ENCODE results near the gene ADAMTS7.

ADAMTS7 gene

GRCh38 chr15:78838489-78838888, 27.2 kb upstream of the ADAMTS7 start:
- Mint-ChIP-seq H3K4me1 (ENCODE audit: low read depth) (no peaks in the 10 kb centered on the region), H3K27ac (no peak overlapping the region), H3K36me3 (no peaks in the 10 kb centered on the region)

GRCh38 chr15:78837543-78837942, 26.3 kb upstream of the ADAMTS7 start:
- Mint-ChIP-seq H3K9me3 (ENCODE audit: low read depth) (no peaks in the 10 kb centered on the region), H3K36me3 (no peaks in the 10 kb centered on the region)

More at GRCh38 chr15:78838489-78838888, 27.2 kb upstream of the ADAMTS7 start:
- H3K4me3 Mint-ChIP-seq = no peak overlapping the region
- no peaks in the 10 kb centered on the region for H3K9me3 Mint-ChIP-seq (ENCODE audit: low read depth)
- peaks cover 2% of the 10 kb centered on the region for H3K27me3 Mint-ChIP-seq

GRCh38 chr15:78837131-78837530, 25.9 kb upstream of the ADAMTS7 start:
- H3K27ac Mint-ChIP-seq = no peak overlapping the region
- H3K27me3 Mint-ChIP-seq = peaks cover 2% of the 10 kb centered on the region
- H3K36me3 Mint-ChIP-seq = no peaks in the 10 kb centered on the region
- H3K4me1 Mint-ChIP-seq (ENCODE audit: low read depth) = no peaks in the 10 kb centered on the region
- no peak overlapping the region for H3K4me3 Mint-ChIP-seq
- H3K9me3 Mint-ChIP-seq (ENCODE audit: low read depth) = no peaks in the 10 kb centered on the region

More at GRCh38 chr15:78837543-78837942, 26.3 kb upstream of the ADAMTS7 start:
- Mint-ChIP-seq H3K27me3 (peaks cover 2% of the 10 kb centered on the region), H3K27ac (no peak overlapping the region), H3K4me3 (no peak overlapping the region), H3K4me1 (ENCODE audit: low read depth) (no peaks in the 10 kb centered on the region)

DNA sequence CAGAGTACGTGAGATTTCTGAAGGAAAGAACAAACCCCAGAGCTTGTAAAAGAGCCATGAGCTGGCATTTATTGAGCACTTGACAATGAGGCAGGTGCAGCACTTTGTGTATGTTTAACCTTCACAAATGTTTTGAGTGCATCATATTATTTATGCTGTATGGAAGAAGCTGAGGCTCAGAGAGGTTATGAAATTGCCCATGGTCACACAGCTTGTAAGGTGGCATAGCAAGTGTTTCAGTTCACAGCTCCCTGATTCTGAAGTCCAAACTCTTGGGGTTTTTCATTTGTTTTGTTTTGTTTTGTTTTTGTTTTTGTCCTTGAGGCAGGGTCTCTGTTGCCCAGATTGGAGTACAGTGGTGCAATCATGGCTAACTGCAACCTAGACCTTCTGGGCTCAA, 25.1 kb upstream of the ADAMTS7 start:
- no peaks in the 10 kb centered on the region for H3K9me3 Mint-ChIP-seq (ENCODE audit: low read depth)
- no peak overlapping the region for H3K27ac Mint-ChIP-seq
- H3K4me3 Mint-ChIP-seq = no peak overlapping the region
- peaks cover 2% of the 10 kb centered on the region for H3K27me3 Mint-ChIP-seq
- no peaks in the 10 kb centered on the region for H3K36me3 Mint-ChIP-seq
- no peaks in the 10 kb centered on the region for H3K4me1 Mint-ChIP-seq (ENCODE audit: low read depth)

DNA sequence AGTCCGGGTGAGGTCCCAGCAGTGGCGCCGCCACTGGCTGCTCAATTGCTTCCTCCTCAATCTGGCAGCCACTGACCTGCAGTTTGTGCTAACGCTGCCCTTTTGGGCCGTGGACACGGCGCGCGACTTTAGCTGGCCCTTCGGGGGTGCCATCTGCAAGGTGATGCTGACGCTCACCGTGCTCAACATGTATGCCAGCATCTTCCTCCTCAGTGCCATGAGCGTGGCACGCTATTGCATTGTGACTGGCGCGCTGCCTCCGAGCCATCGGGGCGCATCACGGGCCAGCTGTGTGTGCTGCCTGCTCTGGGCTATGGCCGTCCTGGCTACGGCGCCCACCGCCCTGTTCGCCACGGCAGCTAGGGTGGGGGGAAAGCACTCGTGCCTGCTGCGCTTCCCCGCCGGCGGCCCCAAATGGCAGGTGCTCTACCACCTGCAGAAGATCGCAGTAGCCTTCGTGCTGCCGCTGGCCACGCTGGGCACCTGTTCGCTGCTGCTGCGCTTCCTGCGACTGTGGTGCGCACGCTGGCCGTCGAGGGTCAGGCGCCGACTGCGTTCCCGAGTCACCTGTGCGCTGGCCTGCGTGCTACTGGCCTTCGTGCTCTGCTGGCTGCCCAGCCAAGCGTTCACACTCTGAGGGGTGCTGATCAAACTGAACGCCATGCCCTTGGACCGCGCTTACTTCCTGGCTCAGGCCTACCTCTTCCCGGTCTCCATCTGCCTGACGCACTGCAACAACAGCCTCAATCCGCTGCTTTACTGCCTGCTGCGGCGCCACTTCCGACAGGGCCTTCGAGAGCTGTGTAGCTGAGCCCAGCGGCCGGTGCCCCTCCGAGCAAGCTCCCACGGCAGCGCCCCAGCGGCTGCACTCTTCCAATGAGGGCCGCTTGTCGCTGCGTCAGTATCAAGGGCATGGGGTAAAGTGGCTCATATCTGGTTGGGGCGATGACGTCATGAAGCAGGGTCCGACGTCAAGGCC, 20.3 kb upstream of the ADAMTS7 start:
- H3K4me1 Mint-ChIP-seq (ENCODE audit: low read depth) = no peaks in the 10 kb centered on the region
- peak overlapping the region; percentile 53 for H3K4me3 Mint-ChIP-seq
- peaks cover 2% of the 10 kb centered on the region for H3K27me3 Mint-ChIP-seq
- no peak overlapping the region for H3K27ac Mint-ChIP-seq
- H3K9me3 Mint-ChIP-seq (ENCODE audit: low read depth) = no peaks in the 10 kb centered on the region
- H3K36me3 Mint-ChIP-seq = no peaks in the 10 kb centered on the region

DNA sequence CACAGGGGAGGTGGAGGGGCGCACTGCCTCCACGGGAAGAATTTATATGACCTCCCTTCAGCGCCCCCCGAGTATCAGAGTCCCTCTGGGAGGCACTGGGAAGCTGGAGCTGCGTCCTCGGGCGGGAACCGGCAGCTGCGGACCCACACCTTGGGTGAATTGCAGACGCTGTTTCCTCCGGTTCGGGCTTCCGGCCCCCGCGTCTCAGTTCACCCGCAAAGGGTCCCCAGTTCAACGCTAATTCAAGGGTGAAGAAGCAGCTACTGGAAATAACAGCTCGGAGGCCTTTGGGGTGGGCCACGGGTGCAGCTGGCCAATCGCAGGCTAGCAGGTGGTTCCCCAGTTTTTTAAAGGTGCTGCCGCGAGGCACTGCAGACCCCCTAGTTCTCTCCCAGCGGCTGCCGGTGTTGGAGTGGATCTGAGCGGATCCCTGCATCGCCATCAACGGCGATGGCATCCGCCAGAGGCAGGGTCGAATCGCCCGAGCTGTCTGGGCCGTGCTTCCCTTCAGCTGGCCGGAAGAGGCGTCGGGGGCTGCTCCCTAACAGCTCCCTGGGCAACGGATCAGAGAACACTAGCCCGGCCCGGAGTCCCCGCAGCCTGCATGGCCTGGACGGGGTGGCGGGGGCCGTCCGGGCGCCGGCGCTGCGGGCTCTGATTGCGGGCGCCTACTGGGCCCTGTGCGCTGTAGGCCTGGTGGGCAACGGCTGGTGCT, 19.4 kb upstream of the ADAMTS7 start:
- Mint-ChIP-seq H3K36me3 (no peaks in the 10 kb centered on the region), H3K27ac (no peak overlapping the region), H3K27me3 (no peaks in the 10 kb centered on the region), H3K4me1 (ENCODE audit: low read depth) (no peaks in the 10 kb centered on the region), H3K9me3 (ENCODE audit: low read depth) (no peaks in the 10 kb centered on the region), H3K4me3 (peak overlapping the region; percentile 77)

DNA sequence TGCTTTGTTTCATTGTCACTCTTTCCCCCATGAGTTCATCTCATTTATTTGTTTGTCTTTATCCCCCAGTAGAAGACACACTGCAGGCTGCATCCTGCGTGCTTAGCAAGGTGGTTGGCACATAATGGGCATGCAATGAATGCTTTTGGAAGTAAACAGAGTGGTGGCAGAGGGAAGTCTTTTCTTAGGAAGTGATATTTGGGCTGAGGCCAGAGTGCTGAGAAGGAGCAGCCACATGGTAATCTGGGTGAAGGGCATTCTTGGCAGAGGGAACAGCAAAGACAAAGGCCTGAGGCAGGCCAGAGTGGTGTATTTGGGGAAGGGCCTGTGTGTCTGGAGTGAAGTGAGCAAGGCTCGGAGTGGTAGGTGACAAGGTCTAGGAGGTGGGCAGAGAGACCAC, 17.7 kb upstream of the ADAMTS7 start:
- Mint-ChIP-seq H3K36me3 (no peaks in the 10 kb centered on the region), H3K4me1 (ENCODE audit: low read depth) (no peaks in the 10 kb centered on the region), H3K4me3 (no peak overlapping the region), H3K9me3 (ENCODE audit: low read depth) (no peaks in the 10 kb centered on the region), H3K27ac (no peak overlapping the region), H3K27me3 (no peaks in the 10 kb centered on the region)

DNA sequence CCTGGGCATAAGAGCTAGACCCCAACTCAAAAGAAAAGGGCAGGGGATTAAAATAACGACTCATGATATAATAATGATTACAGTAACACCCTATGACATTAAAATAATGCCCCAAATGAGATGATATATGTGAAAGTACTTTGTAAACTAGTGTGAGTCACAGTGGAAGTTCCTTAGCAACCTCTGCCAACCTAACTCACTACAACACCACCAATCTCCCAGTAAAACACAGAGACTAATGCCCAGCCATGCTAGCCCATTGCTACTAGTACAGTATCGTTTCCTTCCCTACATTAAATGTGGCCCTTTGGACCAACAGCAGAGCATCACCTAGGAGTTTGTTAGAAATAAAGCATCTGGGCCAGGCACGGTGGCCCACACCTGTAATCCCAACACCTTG, 11.2 kb upstream of the ADAMTS7 start:
- Mint-ChIP-seq H3K9me3 (ENCODE audit: low read depth) (no peaks in the 10 kb centered on the region), H3K27ac (no peak overlapping the region), H3K27me3 (peaks cover 1% of the 10 kb centered on the region), H3K4me1 (ENCODE audit: low read depth) (no peaks in the 10 kb centered on the region), H3K36me3 (no peaks in the 10 kb centered on the region), H3K4me3 (no peak overlapping the region)

DNA sequence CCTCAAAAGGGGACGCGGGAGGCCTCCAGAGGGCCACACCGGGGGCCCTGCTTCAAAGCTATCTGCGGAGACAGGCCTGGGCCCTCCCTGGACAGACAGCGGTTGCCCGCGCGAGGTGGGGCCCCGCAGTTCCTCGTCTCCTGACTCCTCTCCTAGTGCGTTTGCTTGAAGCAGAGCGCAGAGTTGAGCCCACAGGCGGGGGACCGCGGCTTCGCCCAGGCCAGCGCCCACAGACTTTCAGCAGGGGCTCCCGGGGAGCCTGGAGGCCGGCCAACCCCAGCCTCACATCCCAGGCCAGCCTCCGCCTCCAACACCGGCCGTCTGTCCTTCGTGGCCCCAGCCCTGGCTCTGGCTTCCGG, 540 bp upstream of the ADAMTS7 start:
- no peaks in the 10 kb centered on the region for H3K9me3 Mint-ChIP-seq (ENCODE audit: low read depth)
- H3K27ac Mint-ChIP-seq = no peak overlapping the region
- peaks cover 26% of the 10 kb centered on the region for H3K27me3 Mint-ChIP-seq
- H3K4me1 Mint-ChIP-seq (ENCODE audit: low read depth) = peaks cover 10% of the 10 kb centered on the region
- peak overlapping the region; percentile 85 for H3K4me3 Mint-ChIP-seq
- peaks cover 4% of the 10 kb centered on the region for H3K36me3 Mint-ChIP-seq

GRCh38 chr15:78810362-78811123, 721 bp downstream of the ADAMTS7 start:
- peaks cover 4% of the 10 kb centered on the region for H3K36me3 Mint-ChIP-seq
- peak overlapping the region; percentile 82 for H3K4me3 Mint-ChIP-seq
- H3K27me3 Mint-ChIP-seq = peaks cover 26% of the 10 kb centered on the region
- H3K9me3 Mint-ChIP-seq (ENCODE audit: low read depth) = no peaks in the 10 kb centered on the region
- no peak overlapping the region for H3K27ac Mint-ChIP-seq
- peaks cover 10% of the 10 kb centered on the region for H3K4me1 Mint-ChIP-seq (ENCODE audit: low read depth)

DNA sequence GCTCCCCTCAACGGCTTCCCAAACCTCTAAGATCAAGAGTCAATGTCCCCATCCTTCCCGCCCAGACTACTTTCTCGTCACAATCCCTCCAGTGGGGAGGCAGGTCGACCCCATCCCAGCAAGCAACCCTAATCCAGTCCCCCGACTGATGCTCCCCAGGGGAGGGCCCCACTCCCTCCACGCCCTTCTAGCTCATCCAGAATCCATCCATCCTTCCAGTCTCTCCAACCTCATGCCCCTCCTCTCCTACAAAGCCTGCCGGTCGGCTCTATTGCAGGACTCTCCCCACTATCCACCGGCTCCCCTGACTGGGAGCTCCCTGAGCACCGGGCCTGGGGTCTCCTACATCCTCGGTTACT, 1.3 kb downstream of the ADAMTS7 start:
- H3K4me1 Mint-ChIP-seq (ENCODE audit: low read depth) = peaks cover 10% of the 10 kb centered on the region
- peaks cover 4% of the 10 kb centered on the region for H3K36me3 Mint-ChIP-seq
- peaks cover 26% of the 10 kb centered on the region for H3K27me3 Mint-ChIP-seq
- no peak overlapping the region for H3K27ac Mint-ChIP-seq
- no peaks in the 10 kb centered on the region for H3K9me3 Mint-ChIP-seq (ENCODE audit: low read depth)
- H3K4me3 Mint-ChIP-seq = peak overlapping the region; percentile 82

DNA sequence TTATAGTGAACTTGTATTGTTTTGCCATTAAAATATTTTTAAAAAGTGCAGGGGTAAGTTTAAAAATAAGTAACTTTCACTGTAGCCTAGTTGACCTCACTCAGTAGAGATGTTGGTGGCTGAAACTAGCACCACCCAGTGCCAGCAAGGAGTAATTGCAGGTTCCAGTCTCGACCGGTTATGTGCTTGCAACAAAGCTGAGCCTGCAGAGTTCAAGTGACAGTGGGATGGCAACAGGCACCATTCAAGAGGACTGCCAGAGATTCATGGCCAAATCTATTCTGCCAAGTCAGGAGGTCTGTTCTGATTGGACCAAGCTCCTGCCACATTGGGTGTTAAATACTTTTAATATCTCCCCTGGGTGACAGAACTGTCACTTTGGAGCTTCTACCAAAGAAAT, 2.7 kb downstream of the ADAMTS7 start:
- no peaks in the 10 kb centered on the region for H3K36me3 Mint-ChIP-seq
- H3K4me1 Mint-ChIP-seq (ENCODE audit: low read depth) = peaks cover 10% of the 10 kb centered on the region
- H3K27me3 Mint-ChIP-seq = peaks cover 21% of the 10 kb centered on the region
- no peak overlapping the region for H3K4me3 Mint-ChIP-seq
- H3K27ac Mint-ChIP-seq = no peak overlapping the region
- H3K9me3 Mint-ChIP-seq (ENCODE audit: low read depth) = no peaks in the 10 kb centered on the region

DNA sequence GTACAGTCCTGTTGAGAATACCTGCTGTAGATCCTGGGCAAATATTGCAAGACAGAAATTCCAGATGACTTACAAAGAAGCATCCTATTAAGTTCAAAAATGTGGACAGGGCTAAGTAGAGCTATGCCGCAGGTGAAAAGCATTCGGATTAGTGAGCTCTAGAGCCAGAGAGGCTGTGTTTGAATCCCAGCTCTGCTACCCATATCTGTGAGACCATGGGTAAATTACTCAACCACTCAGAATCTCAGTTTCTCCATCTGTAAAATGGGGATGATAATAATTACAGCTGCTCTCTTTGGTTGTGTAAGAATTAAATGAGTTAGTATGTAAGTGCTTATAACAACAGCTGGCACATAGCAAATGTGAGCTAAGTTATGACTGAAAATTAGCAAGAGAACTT, 3.9 kb downstream of the ADAMTS7 start:
- Mint-ChIP-seq H3K4me1 (ENCODE audit: low read depth) (peaks cover 7% of the 10 kb centered on the region), H3K4me3 (no peak overlapping the region), H3K27ac (no peak overlapping the region), H3K36me3 (no peaks in the 10 kb centered on the region), H3K27me3 (peaks cover 13% of the 10 kb centered on the region), H3K9me3 (ENCODE audit: low read depth) (no peaks in the 10 kb centered on the region)

DNA sequence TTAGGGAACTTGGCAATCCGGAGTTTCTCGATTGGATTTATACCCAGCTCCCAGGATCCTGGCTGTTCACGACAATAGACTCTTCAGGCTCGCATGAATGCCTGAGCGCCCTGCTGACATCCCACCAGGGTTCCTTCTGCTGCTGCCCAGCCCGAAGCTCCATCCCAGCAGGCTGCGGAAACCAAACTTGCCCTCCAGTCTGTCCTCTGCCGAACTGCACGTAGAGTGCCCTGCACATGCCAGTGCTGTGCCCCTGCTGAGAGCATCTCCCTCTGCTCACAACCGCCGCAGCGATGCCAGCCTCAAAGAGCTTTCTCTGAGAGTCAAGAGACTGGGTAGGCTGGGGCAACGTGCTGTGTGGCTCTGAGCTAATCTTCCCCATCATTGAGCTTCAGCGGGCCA, 6.9 kb downstream of the ADAMTS7 start:
- Mint-ChIP-seq H3K9me3 (ENCODE audit: low read depth) (no peaks in the 10 kb centered on the region), H3K4me1 (ENCODE audit: low read depth) (no peaks in the 10 kb centered on the region), H3K27ac (no peak overlapping the region), H3K36me3 (no peaks in the 10 kb centered on the region), H3K4me3 (no peak overlapping the region), H3K27me3 (peaks cover 2% of the 10 kb centered on the region)

- Mint-ChIP-seq H3K4me1 (ENCODE audit: low read depth) (no peaks in the 10 kb centered on the region), H3K27ac (no peak overlapping the region), H3K36me3 (no peaks in the 10 kb centered on the region), H3K4me3 (no peak overlapping the region), H3K27me3 (no peaks in the 10 kb centered on the region), H3K9me3 (ENCODE audit: low read depth) (no peaks in the 10 kb centered on the region)
Measured at GRCh38 chr15:78800806-78801205, 10.5 kb downstream of the ADAMTS7 start.

All from activated naive CD8-positive, alpha-beta T cell (primary cell).